Activated T-cell treated with anti-CD3 and anti-CD28 coated beads for 1 hour (primary cell): ENCODE data around the gene ARHGAP45.
"Not testable (repeated sequence)": the region's sequence is repeated elsewhere in the genome, so short reads cannot be mapped to it uniquely, and the experiment has no call there.

Experiments used
- DNase-seq: peaks from one replicate; pipeline ENCODE4 v3.0.0-alpha.2; 2020; ENCODE audit warnings: low read depth

Gene ARHGAP45, protein sequence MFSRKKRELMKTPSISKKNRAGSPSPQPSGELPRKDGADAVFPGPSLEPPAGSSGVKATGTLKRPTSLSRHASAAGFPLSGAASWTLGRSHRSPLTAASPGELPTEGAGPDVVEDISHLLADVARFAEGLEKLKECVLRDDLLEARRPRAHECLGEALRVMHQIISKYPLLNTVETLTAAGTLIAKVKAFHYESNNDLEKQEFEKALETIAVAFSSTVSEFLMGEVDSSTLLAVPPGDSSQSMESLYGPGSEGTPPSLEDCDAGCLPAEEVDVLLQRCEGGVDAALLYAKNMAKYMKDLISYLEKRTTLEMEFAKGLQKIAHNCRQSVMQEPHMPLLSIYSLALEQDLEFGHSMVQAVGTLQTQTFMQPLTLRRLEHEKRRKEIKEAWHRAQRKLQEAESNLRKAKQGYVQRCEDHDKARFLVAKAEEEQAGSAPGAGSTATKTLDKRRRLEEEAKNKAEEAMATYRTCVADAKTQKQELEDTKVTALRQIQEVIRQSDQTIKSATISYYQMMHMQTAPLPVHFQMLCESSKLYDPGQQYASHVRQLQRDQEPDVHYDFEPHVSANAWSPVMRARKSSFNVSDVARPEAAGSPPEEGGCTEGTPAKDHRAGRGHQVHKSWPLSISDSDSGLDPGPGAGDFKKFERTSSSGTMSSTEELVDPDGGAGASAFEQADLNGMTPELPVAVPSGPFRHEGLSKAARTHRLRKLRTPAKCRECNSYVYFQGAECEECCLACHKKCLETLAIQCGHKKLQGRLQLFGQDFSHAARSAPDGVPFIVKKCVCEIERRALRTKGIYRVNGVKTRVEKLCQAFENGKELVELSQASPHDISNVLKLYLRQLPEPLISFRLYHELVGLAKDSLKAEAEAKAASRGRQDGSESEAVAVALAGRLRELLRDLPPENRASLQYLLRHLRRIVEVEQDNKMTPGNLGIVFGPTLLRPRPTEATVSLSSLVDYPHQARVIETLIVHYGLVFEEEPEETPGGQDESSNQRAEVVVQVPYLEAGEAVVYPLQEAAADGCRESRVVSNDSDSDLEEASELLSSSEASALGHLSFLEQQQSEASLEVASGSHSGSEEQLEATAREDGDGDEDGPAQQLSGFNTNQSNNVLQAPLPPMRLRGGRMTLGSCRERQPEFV

DNA sequence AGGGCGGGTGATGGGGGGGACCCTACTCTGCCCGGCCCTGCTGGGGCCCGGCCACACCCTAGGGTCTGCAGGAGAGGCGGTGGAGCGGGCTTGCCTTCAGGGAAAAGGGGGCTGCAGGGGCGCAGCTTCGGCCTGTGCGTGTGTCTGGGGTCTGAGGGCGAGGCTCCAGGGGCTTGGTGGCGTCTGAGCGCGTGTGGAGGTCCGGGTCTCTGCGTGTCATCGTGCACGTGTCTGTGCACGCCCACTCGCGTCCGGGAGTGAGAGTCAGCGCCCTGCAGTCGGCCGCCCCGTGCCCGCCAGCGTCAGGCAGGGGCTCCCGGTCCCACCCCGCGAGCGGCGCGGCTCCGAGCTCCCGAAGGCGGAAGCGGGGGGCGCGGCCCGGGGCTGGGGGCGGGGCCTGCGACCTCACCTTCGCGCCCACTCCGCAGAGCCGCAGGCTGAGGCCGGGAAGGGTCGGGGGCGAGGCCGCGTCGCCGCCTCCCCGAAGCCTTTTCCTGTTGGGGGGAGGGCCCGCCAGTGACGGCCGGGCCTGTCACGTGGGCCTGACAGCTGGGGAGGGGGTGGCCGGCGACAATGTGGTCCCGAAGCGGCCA lies at the start of gene ARHGAP45:
ARHGAP45 (plus strand) TSS at position 420 of the 593 bp plus-strand sequence. CDS start 239 bp downstream, outside the sequence.
- peak; percentile 78 for DNase-seq

GRCh38 chr19:1017906-1018305 lies 49.1 kb upstream of the ARHGAP45 start:
- no peak for DNase-seq

DNA sequence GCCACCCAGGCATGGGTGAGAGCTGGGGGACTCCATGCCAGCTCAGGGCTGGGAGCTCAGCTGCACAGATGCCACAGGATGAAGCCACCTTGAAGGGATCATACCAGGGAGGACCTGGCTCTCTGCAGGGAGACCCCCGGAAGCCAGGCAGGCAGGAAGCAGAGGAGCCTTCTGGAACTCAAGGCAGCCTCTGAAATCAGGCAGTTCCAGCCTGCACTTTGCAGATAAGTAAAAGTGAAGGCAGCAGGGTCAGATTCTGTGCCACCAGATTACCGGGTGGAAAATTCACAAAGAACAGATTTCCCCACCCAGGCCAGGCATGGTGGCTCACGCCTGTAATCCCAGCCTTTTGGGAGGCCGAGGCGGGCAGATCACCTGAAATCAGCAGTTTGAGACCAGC lies 48.6 kb upstream of the ARHGAP45 start:
- DNase-seq: no peak

DNA sequence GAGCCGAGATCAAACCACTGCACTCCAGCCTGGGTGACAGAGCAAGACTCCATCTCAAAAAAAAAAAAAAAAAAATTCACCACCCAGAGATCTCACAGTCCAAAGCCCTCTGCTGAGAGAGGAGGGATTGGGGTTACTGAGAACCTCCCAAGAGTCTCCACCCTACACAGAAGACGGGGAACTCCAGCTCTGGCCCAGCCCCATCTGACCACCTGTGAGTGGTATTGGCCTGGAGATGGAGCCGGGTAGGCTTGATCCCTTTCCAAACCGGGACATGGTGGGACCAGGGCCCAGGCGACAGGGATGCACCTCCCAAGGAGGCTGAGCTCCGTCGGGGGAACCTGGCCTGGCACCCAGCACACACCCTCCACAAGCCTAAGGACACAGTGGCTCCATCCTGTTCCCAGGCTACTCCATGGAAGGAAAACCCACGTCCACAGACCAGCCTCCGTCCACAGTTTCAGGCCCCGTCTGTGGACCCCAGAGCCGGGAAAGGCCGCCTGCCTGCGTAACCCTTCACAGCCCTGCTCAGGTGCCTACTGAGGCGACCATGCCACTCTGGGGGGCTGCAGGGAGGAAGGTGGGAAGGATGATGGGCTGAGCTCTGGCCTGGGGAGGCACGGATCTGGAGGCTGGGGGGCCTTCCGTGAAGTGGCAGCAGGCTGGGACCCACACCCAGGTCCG lies 47.9 kb upstream of the ARHGAP45 start:
- DNase-seq: no peak

- no peak for DNase-seq
Measured at GRCh38 chr19:1019616-1019961, 47.4 kb upstream of the ARHGAP45 start.

DNA sequence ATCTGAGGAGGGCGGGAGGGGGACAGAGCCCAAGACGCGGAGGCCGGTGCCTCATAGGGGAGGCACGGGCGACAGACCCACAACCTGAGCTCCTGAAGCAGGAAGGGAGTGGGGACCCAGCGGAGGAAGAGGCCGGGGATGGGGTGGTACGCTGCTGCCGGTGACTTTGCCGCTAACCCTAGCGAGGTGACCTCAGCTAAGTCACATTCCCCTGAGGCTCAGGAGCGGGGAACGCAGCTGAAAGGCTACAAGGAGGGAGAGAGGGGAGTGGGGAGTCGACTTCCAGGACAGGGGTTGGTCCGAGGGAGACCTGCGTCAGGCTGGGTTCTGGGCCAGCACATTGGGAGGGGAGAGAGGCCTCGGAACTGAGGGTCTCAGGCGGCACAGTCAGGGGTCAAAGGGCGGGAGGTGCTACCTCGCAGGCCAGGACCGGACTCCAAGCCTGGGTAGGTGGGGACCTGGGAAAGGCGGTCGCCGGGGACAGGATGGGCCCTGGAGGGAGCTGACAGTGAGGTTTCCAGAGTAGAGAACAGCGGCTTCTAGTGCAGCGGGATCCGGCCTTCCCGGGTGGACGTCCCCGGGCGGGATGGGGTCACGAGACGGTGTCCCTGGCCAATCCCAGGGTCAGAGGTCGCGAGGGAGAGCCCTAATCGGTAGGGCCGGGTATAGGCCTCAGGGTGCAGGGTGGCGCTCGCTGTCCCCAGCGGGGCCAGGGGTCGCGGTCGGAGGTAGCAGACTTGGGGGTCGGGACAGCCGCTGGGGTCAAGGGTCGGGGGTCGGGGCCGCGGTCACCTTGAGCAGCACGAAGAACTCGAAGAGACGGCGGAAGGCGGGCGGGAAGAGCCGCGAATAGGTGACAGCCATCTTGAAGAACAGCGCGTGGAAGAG lies 46.7 kb upstream of the ARHGAP45 start:
- DNase-seq: no peak

- peak; percentile 97 for DNase-seq
Measured at GRCh38 chr19:1020868-1021425, 46.0 kb upstream of the ARHGAP45 start, which contains the start of gene TMEM259. TSS of gene TMEM259 (minus strand) at chr19:1021123. CDS start at chr19:1020996, 127 bp downstream.

GRCh38 chr19:1023883-1024188 lies 43.1 kb upstream of the ARHGAP45 start:
- DNase-seq: not testable (repeated sequence)

- not testable (repeated sequence) for DNase-seq
Measured at GRCh38 chr19:1025080-1025479, 41.9 kb upstream of the ARHGAP45 start.

- peak; percentile 56 for DNase-seq
Measured at GRCh38 chr19:1025960-1026782, 40.8 kb upstream of the ARHGAP45 start, which contains the start of gene CNN2. TSS of gene CNN2 (plus strand) at chr19:1026608. CDS start at chr19:1026662, 54 bp downstream.

GRCh38 chr19:1026783-1027649 lies 40.0 kb upstream of the ARHGAP45 start:
- no peak for DNase-seq

GRCh38 chr19:1027650-1028061 lies 39.3 kb upstream of the ARHGAP45 start:
- no peak for DNase-seq

- peak; percentile 56 for DNase-seq
Measured at GRCh38 chr19:1028062-1028926, 38.7 kb upstream of the ARHGAP45 start.

DNA sequence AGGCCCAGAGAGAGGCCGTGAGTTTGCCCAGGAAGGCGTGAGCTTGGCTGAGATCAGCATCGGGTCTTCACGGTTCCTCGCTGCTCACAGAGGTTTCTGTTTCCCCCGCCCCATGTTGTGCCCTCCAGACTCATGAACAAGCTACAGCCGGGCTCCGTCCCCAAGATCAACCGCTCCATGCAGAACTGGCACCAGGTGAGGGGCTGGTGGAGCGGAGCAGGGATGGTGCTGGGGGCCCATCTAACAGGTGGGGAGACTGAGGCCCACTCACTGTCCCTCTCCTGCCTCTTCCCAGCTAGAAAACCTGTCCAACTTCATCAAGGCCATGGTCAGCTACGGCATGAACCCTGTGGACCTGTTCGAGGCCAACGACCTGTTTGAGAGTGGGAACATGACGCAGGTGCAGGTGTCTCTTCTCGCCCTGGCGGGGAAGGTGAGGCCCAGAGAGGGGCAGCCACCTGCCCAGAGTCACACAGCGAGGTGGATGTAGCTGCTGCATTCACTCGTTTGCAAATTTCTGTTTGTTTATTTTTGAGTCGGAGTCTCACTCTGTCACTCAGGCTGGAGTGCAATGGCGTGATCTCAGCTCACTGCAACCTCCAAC lies 34.6 kb upstream of the ARHGAP45 start:
- DNase-seq: no peak

- no peak for DNase-seq
Measured at GRCh38 chr19:1035998-1036621, 30.9 kb upstream of the ARHGAP45 start.

DNA sequence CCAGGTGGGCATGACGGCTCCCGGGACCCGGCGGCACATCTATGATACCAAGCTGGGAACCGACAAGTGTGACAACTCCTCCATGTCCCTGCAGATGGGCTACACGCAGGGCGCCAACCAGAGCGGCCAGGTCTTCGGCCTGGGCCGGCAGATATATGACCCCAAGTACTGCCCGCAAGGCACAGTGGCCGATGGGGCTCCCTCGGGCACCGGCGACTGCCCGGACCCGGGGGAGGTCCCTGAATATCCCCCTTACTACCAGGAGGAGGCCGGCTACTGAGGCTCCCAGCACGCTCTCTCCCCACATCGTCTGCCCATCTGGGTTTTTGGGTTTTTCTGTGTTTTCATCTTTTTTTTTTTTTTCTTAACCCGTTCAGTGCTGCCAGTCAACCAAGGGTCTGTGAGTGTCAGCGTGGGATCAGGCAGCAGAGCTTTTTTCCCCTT lies 29.3 kb upstream of the ARHGAP45 start:
- no peak for DNase-seq
